ENCODE data around the gene LIPG. TPM values are rescaled to one million over a fixed set of nuclear protein-coding genes. Genes with fewer than 3 reads are reported as not detected.
A peak's percentile ranks its signal among the peaks of the same experiment; 100 is the strongest.

Gene LIPG
- total RNA-seq, 1 experiment from 2014 or later, result 6.8 TPM

GRCh38 chr18:49561289-49562193 is at the start of gene LIPG (continued):
- TF ChIP-seq RORB (CRISPR knock-in tag; IDR thresholded peaks at IDR 0.05) (no peak), CBFB (CRISPR knock-in tag; IDR thresholded peaks at IDR 0.05; ENCODE audit: low read depth) (no peak), ZNF317 (CRISPR knock-in tag; IDR thresholded peaks at IDR 0.05; ENCODE audit: borderline replicate concordance, low read depth) (0 out of 2 replicates have a peak, but pooled peaks have one; percentile 14), TCF7 (CRISPR knock-in tag; IDR thresholded peaks at IDR 0.05; ENCODE audit: low read depth) (no peak), SMAD3 (CRISPR knock-in tag; IDR thresholded peaks at IDR 0.05; ENCODE audit: borderline replicate concordance) (peak; percentile 57; the same call in 1 of the 2 replicates), CREM (CRISPR knock-in tag; IDR thresholded peaks at IDR 0.05) (peak; percentile 69; the same call in 1 of the 2 replicates), NFATC4 (CRISPR knock-in tag; IDR thresholded peaks at IDR 0.05) (no peak), JAZF1 (CRISPR knock-in tag; IDR thresholded peaks at IDR 0.05) (no peak), FOXK1 (CRISPR knock-in tag; IDR thresholded peaks at IDR 0.05) (peak; percentile 16; the same call in 1 of the 2 replicates), ZNF138 (CRISPR knock-in tag; conservative IDR thresholded peaks at IDR 0.05) (no peak), USF2 (CRISPR knock-in tag; IDR thresholded peaks at IDR 0.05) (peak; percentile 85), MXD4 (CRISPR knock-in tag; IDR thresholded peaks at IDR 0.05; ENCODE audit: borderline replicate concordance) (no peak), RELA (CRISPR knock-in tag; IDR thresholded peaks at IDR 0.05; ENCODE audit: borderline replicate concordance) (no peak), NR2C2 (CRISPR knock-in tag; IDR thresholded peaks at IDR 0.05) (no peak), ATF6 (CRISPR knock-in tag; IDR thresholded peaks at IDR 0.05) (no peak), ETV6 (CRISPR knock-in tag; IDR thresholded peaks at IDR 0.05) (peak; percentile 95), ZNF396 (CRISPR knock-in tag; IDR thresholded peaks at IDR 0.05; ENCODE audit: borderline replicate concordance) (no peak), ZNF263 (CRISPR knock-in tag; IDR thresholded peaks at IDR 0.05; ENCODE audit: low read depth) (peak; percentile 40), ZBTB43 (CRISPR knock-in tag; IDR thresholded peaks at IDR 0.05) (0 out of 2 replicates have a peak, but pooled peaks have one; percentile 23), ZNF232 (CRISPR knock-in tag; IDR thresholded peaks at IDR 0.05) (peak; percentile 73), ZBTB21 (CRISPR knock-in tag; IDR thresholded peaks at IDR 0.05; ENCODE audit: borderline replicate concordance) (0 out of 2 replicates have a peak, but pooled peaks have one; percentile 62)
- TF ChIP-seq, protein P1, sequence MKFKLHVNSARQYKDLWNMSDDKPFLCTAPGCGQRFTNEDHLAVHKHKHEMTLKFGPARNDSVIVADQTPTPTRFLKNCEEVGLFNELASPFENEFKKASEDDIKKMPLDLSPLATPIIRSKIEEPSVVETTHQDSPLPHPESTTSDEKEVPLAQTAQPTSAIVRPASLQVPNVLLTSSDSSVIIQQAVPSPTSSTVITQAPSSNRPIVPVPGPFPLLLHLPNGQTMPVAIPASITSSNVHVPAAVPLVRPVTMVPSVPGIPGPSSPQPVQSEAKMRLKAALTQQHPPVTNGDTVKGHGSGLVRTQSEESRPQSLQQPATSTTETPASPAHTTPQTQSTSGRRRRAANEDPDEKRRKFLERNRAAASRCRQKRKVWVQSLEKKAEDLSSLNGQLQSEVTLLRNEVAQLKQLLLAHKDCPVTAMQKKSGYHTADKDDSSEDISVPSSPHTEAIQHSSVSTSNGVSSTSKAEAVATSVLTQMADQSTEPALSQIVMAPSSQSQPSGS (CRISPR knock-in tag; IDR thresholded peaks at IDR 0.05; ENCODE audit: borderline replicate concordance, low read depth), result no peak
- TF ChIP-seq, protein P2, sequence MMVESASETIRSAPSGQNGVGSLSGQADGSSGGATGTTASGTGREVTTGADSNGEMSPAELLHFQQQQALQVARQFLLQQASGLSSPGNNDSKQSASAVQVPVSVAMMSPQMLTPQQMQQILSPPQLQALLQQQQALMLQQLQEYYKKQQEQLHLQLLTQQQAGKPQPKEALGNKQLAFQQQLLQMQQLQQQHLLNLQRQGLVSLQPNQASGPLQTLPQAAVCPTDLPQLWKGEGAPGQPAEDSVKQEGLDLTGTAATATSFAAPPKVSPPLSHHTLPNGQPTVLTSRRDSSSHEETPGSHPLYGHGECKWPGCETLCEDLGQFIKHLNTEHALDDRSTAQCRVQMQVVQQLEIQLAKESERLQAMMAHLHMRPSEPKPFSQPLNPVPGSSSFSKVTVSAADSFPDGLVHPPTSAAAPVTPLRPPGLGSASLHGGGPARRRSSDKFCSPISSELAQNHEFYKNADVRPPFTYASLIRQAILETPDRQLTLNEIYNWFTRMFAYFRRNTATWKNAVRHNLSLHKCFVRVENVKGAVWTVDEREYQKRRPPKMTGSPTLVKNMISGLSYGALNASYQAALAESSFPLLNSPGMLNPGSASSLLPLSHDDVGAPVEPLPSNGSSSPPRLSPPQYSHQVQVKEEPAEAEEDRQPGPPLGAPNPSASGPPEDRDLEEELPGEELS (CRISPR knock-in tag; IDR thresholded peaks at IDR 0.05), result peak; percentile 92
- TF ChIP-seq, protein P3, sequence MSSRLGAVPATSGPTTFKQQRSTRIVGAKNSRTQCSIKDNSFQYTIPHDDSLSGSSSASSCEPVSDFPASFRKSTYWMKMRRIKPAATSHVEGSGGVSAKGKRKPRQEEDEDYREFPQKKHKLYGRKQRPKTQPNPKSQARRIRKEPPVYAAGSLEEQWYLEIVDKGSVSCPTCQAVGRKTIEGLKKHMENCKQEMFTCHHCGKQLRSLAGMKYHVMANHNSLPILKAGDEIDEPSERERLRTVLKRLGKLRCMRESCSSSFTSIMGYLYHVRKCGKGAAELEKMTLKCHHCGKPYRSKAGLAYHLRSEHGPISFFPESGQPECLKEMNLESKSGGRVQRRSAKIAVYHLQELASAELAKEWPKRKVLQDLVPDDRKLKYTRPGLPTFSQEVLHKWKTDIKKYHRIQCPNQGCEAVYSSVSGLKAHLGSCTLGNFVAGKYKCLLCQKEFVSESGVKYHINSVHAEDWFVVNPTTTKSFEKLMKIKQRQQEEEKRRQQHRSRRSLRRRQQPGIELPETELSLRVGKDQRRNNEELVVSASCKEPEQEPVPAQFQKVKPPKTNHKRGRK (CRISPR knock-in tag; IDR thresholded peaks at IDR 0.05; ENCODE audit: borderline replicate concordance), result no peak
- TF ChIP-seq, protein P4, sequence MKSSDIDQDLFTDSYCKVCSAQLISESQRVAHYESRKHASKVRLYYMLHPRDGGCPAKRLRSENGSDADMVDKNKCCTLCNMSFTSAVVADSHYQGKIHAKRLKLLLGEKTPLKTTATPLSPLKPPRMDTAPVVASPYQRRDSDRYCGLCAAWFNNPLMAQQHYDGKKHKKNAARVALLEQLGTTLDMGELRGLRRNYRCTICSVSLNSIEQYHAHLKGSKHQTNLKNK (CRISPR knock-in tag; IDR thresholded peaks at IDR 0.05), result no peak
- TF ChIP-seq, protein P5, sequence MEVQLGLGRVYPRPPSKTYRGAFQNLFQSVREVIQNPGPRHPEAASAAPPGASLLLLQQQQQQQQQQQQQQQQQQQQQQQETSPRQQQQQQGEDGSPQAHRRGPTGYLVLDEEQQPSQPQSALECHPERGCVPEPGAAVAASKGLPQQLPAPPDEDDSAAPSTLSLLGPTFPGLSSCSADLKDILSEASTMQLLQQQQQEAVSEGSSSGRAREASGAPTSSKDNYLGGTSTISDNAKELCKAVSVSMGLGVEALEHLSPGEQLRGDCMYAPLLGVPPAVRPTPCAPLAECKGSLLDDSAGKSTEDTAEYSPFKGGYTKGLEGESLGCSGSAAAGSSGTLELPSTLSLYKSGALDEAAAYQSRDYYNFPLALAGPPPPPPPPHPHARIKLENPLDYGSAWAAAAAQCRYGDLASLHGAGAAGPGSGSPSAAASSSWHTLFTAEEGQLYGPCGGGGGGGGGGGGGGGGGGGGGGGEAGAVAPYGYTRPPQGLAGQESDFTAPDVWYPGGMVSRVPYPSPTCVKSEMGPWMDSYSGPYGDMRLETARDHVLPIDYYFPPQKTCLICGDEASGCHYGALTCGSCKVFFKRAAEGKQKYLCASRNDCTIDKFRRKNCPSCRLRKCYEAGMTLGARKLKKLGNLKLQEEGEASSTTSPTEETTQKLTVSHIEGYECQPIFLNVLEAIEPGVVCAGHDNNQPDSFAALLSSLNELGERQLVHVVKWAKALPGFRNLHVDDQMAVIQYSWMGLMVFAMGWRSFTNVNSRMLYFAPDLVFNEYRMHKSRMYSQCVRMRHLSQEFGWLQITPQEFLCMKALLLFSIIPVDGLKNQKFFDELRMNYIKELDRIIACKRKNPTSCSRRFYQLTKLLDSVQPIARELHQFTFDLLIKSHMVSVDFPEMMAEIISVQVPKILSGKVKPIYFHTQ (CRISPR knock-in tag; IDR thresholded peaks at IDR 0.05), result no peak
